ENCODE results near the gene TTC7B.
"Not testable (repeated sequence)": the region's sequence is repeated elsewhere in the genome, so short reads cannot be mapped to it uniquely, and the experiment has no call there.

TTC7B gene

DNA sequence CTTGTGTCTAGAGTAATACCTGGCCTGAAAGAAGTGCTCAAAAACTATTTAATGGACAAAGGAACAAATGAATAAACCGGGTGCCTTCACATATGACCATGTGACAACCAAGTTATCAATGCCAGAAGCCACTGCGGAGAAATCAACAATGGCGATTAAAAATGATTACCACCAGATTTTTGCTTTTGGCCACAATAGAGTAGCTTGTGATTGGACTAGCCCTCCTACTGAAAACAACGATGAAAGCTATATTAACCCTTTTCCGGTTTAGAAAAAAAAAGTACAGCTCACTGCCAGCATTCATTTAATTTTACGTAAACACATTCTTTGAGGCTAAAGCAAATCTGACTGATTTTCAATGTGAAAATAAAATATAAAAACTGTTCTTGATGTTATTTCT lies 41.6 kb upstream of the TTC7B start:
- TF ChIP-seq, protein P1, sequence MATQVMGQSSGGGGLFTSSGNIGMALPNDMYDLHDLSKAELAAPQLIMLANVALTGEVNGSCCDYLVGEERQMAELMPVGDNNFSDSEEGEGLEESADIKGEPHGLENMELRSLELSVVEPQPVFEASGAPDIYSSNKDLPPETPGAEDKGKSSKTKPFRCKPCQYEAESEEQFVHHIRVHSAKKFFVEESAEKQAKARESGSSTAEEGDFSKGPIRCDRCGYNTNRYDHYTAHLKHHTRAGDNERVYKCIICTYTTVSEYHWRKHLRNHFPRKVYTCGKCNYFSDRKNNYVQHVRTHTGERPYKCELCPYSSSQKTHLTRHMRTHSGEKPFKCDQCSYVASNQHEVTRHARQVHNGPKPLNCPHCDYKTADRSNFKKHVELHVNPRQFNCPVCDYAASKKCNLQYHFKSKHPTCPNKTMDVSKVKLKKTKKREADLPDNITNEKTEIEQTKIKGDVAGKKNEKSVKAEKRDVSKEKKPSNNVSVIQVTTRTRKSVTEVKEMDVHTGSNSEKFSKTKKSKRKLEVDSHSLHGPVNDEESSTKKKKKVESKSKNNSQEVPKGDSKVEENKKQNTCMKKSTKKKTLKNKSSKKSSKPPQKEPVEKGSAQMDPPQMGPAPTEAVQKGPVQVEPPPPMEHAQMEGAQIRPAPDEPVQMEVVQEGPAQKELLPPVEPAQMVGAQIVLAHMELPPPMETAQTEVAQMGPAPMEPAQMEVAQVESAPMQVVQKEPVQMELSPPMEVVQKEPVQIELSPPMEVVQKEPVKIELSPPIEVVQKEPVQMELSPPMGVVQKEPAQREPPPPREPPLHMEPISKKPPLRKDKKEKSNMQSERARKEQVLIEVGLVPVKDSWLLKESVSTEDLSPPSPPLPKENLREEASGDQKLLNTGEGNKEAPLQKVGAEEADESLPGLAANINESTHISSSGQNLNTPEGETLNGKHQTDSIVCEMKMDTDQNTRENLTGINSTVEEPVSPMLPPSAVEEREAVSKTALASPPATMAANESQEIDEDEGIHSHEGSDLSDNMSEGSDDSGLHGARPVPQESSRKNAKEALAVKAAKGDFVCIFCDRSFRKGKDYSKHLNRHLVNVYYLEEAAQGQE (IDR thresholded peaks at IDR 0.05; ENCODE audit: insufficient replicate concordance, low read depth) = no peak
- TF ChIP-seq SPI1 (IDR thresholded peaks at IDR 0.05; ENCODE audit: borderline replicate concordance, low read depth) = no peak
- no peak for TF ChIP-seq POLR2AphosphoS5 (IDR thresholded peaks at IDR 0.05; ENCODE audit: low read depth)
- no peak for TF ChIP-seq GABPA (IDR thresholded peaks at IDR 0.05; ENCODE audit: low read depth)
- TF ChIP-seq, protein P2, sequence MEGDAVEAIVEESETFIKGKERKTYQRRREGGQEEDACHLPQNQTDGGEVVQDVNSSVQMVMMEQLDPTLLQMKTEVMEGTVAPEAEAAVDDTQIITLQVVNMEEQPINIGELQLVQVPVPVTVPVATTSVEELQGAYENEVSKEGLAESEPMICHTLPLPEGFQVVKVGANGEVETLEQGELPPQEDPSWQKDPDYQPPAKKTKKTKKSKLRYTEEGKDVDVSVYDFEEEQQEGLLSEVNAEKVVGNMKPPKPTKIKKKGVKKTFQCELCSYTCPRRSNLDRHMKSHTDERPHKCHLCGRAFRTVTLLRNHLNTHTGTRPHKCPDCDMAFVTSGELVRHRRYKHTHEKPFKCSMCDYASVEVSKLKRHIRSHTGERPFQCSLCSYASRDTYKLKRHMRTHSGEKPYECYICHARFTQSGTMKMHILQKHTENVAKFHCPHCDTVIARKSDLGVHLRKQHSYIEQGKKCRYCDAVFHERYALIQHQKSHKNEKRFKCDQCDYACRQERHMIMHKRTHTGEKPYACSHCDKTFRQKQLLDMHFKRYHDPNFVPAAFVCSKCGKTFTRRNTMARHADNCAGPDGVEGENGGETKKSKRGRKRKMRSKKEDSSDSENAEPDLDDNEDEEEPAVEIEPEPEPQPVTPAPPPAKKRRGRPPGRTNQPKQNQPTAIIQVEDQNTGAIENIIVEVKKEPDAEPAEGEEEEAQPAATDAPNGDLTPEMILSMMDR (IDR thresholded peaks at IDR 0.05; ENCODE audit: insufficient read depth, low read length) = no peak
- no peak for DNase-seq (ENCODE audit: low read depth in 1 of 2, low spot score in 1 of 2)
- Histone ChIP-seq H3K27ac (replicated peaks) (no peak overlapping the region), H3K4me3 (replicated peaks; ENCODE audit: insufficient read depth, low read length) (no peak overlapping the region), H3K27me3 (ENCODE audit: insufficient read depth, poor library complexity, severe bottlenecking) (no peaks in the 10 kb centered on the region)

DNA sequence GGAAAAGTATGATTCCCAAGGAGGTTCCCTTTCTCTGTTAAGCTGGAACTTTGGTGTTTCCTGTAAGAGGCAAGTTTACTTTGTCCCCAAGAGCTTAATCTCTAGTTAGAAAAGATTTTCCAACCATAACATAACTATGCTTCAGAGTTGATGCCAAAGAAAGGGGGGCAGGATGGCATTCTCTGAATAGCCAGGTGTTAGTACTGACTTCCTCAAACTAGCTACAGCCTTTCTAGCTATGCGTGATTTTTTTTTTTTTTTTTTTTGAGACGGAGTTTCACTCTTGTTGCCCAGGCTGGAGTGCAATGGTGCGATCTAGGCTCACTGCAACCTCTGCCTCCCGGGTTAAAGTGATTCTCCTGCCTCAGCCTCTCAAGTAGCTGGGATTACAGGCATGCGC lies 39.9 kb upstream of the TTC7B start:
- not testable (repeated sequence) for H3K4me3 ChIP-seq (replicated peaks; ENCODE audit: insufficient read depth, low read length); H3K27me3 ChIP-seq (ENCODE audit: insufficient read depth, poor library complexity, severe bottlenecking); DNase-seq (ENCODE audit: low read depth in 1 of 2, low spot score in 1 of 2); H3K27ac ChIP-seq (replicated peaks)
- TF ChIP-seq SPI1 (IDR thresholded peaks at IDR 0.05; ENCODE audit: borderline replicate concordance, low read depth) = peak; percentile 44; the same call in 1 of the 2 replicates

DNA sequence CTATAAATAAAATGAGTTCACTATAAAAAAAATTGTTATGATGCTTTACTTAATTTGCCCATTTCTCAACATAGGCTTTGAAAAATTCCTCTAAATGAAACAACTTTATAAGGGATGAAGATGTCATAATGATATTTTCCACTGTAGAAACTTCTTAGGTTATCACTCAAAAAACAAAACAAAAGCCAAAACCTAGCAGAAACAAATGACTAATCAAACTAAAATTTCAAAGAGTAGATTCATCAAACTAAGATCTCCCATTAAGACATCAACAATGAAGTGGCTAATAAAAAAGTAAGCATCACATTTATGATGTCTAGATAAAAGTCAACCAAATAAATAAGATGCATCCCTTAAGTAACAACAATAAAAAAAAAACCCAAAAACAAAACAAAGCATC lies 36.9 kb upstream of the TTC7B start:
- Histone ChIP-seq H3K27me3 (ENCODE audit: insufficient read depth, poor library complexity, severe bottlenecking) (no peaks in the 10 kb centered on the region), H3K27ac (replicated peaks) (no peak overlapping the region), H3K4me3 (replicated peaks; ENCODE audit: insufficient read depth, low read length) (no peak overlapping the region)
- no peak for DNase-seq (ENCODE audit: low read depth in 1 of 2, low spot score in 1 of 2)
- TF ChIP-seq GABPA (IDR thresholded peaks at IDR 0.05; ENCODE audit: low read depth) (no peak), POLR2AphosphoS5 (IDR thresholded peaks at IDR 0.05; ENCODE audit: low read depth) (no peak), SPI1 (IDR thresholded peaks at IDR 0.05; ENCODE audit: borderline replicate concordance, low read depth) (no peak)
- TF ChIP-seq, protein P1 (IDR thresholded peaks at IDR 0.05; ENCODE audit: insufficient replicate concordance, low read depth) = no peak
- TF ChIP-seq, protein P2 (IDR thresholded peaks at IDR 0.05; ENCODE audit: insufficient read depth, low read length) = no peak

DNA sequence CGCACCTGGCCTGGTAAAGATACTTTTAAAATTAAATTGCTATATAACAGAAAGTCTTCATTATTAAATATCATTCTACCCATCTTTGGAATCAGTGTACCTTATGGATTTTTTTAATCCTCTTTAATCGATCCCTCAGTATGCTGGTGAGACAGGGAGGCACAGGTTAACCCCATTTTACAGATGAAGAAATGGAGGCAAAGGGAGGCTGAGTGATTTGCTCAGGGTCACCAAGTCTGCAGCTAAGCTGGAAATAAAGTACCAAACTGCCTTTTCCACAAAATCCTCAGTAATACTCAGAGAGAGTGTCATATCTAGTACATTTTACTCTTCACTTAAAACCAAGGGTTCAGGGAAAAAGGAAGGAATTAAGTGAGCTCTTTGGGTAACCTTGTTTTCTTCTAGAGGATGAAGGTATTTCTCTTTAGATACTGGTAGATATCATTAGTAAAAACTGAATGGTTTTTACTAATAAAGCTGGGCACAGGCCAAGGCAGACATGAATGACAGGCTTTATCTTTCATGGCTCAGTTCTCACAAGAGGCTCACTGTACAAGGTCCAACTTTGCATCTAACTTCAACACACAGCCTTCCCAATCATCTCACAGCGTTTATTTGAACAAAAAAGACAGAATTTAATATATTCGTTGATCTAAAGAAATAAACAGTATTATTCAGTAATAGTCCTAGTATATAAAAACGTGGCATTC lies 35.3 kb upstream of the TTC7B start:
- no peaks in the 10 kb centered on the region for H3K27me3 ChIP-seq (ENCODE audit: insufficient read depth, poor library complexity, severe bottlenecking)
- TF ChIP-seq POLR2AphosphoS5 (IDR thresholded peaks at IDR 0.05; ENCODE audit: low read depth) (no peak), SPI1 (IDR thresholded peaks at IDR 0.05; ENCODE audit: borderline replicate concordance, low read depth) (no peak), GABPA (IDR thresholded peaks at IDR 0.05; ENCODE audit: low read depth) (no peak)
- TF ChIP-seq, protein P2 (IDR thresholded peaks at IDR 0.05; ENCODE audit: insufficient read depth, low read length) = no peak
- TF ChIP-seq, protein P1 (IDR thresholded peaks at IDR 0.05; ENCODE audit: insufficient replicate concordance, low read depth) = no peak
- no peak overlapping the region for H3K27ac ChIP-seq (replicated peaks)
- H3K4me3 ChIP-seq (replicated peaks; ENCODE audit: insufficient read depth, low read length) = no peak overlapping the region
- DNase-seq (ENCODE audit: low read depth in 1 of 2, low spot score in 1 of 2) = no peak

Measured in HL-60 (cell line).